Skin epidermis (tissue), 12 donors: ENCODE results near the gene TRIP6.
"Not testable (repeated sequence)": the region's sequence is repeated elsewhere in the genome, so short reads cannot be mapped to it uniquely, and the experiment has no call there.

ENCODE experiments used
- H3K27ac ChIP-seq, 21 experiments: fragments of 200-600 bp; sonication (generic) in 11 of 21; one replicate each; pipeline ENCODE4 v1.5.0; 2020; ENCODE audit warnings: mild to moderate bottlenecking in 3 of 21, inconsistent platforms in 2 of 21, moderate library complexity in 2 of 21
- H3K4me3 ChIP-seq, 7 experiments: fragments of 200-600 bp; sonication (generic) in 2 of 7; one replicate each; pipeline ENCODE4 v1.5.0; 2020; ENCODE audit warnings: inconsistent platforms in 2 of 7, mild to moderate bottlenecking in 2 of 7, moderate library complexity in 1 of 7

TRIP6 gene

GRCh38 chr7:100835903-100836811 is 31.0 kb upstream of the TRIP6 start:
- H3K27ac ChIP-seq, result peak overlapping the region in 20 of 21 experiments; percentile 8 to 89 (median 76)

GRCh38 chr7:100836812-100837098 is 30.4 kb upstream of the TRIP6 start:
- peak overlapping the region in 20 of 21 experiments; percentile 8 to 89 (median 76) for H3K27ac ChIP-seq
- H3K4me3 ChIP-seq, result peak overlapping the region; percentile 10 to 42 (median 28)

More at GRCh38 chr7:100835903-100836811, 31.0 kb upstream of the TRIP6 start:
- peak overlapping the region in 1 of 7 experiments; percentile 36 for H3K4me3 ChIP-seq

- H3K27ac ChIP-seq, result peak overlapping the region in 19 of 21 experiments; percentile 8 to 89 (median 77)
- H3K4me3 ChIP-seq, result peak overlapping the region; percentile 10 to 42 (median 28)
These were observed 29.9 kb upstream of the TRIP6 start for GRCh38 chr7:100837099-100837836.

GRCh38 chr7:100839361-100839760 is 27.8 kb upstream of the TRIP6 start:
- Histone ChIP-seq H3K27ac (no peak overlapping the region), H3K4me3 (no peak overlapping the region)

GRCh38 chr7:100840470-100841100 is 26.6 kb upstream of the TRIP6 start:
- Histone ChIP-seq H3K4me3 (no peak overlapping the region), H3K27ac (no peak overlapping the region)

GRCh38 chr7:100847360-100847759 is 19.8 kb upstream of the TRIP6 start:
- no peak overlapping the region for H3K27ac ChIP-seq
- no peak overlapping the region for H3K4me3 ChIP-seq

GRCh38 chr7:100852048-100852872 is 14.9 kb upstream of the TRIP6 start, which contains the start of gene SLC12A9:
TSS of gene SLC12A9 (plus strand) at chr7:100852713. CDS start at chr7:100854198, 1,485 bp downstream.
- Histone ChIP-seq H3K27ac (peak within 1 kb of the TSS in 20 of 21 experiments; percentile 31 to 88 (median 74)), H3K4me3 (peak within 1 kb of the TSS; percentile 60 to 85 (median 69))

- Histone ChIP-seq H3K4me3 (no peak overlapping the region), H3K27ac (peak overlapping the region in 3 of 21 experiments; percentile 61 to 88 (median 84))
These were observed 12.9 kb upstream of the TRIP6 start for GRCh38 chr7:100854146-100854895.

GRCh38 chr7:100854899-100855298 is 12.3 kb upstream of the TRIP6 start:
- not testable (repeated sequence) for H3K27ac ChIP-seq, H3K4me3 ChIP-seq

GRCh38 chr7:100855515-100855914 is 11.7 kb upstream of the TRIP6 start:
- Histone ChIP-seq H3K27ac (no peak overlapping the region), H3K4me3 (no peak overlapping the region)

GRCh38 chr7:100856871-100857282 is 10.3 kb upstream of the TRIP6 start:
- no peak overlapping the region for H3K4me3 ChIP-seq
- H3K27ac ChIP-seq, result no peak overlapping the region

GRCh38 chr7:100859856-100860255 is 7.3 kb upstream of the TRIP6 start:
- no peak overlapping the region for H3K4me3 ChIP-seq

GRCh38 chr7:100860702-100861615 is 6.2 kb upstream of the TRIP6 start:
- H3K27ac ChIP-seq, result no peak overlapping the region

More at GRCh38 chr7:100859856-100860255, 7.3 kb upstream of the TRIP6 start:
- no peak overlapping the region for H3K27ac ChIP-seq

GRCh38 chr7:100861616-100861985 is 5.6 kb upstream of the TRIP6 start:
- no peak overlapping the region for H3K4me3 ChIP-seq
- no peak overlapping the region for H3K27ac ChIP-seq

More at GRCh38 chr7:100860702-100861615, 6.2 kb upstream of the TRIP6 start:
- no peak overlapping the region for H3K4me3 ChIP-seq

- H3K4me3 ChIP-seq, result no peak overlapping the region
- peak overlapping the region in 1 of 21 experiments; percentile 38 for H3K27ac ChIP-seq
These were observed 3.7 kb upstream of the TRIP6 start for GRCh38 chr7:100863406-100863950.

- Histone ChIP-seq H3K4me3 (no peak overlapping the region), H3K27ac (peak overlapping the region in 2 of 21 experiments; percentile 23 to 31)
These were observed 2.8 kb upstream of the TRIP6 start for GRCh38 chr7:100864263-100864845.
